ENCODE results near the gene GPSM1. TPM values are rescaled to one million over a fixed set of nuclear protein-coding genes. Genes with fewer than 3 reads are reported as not detected.
A peak's percentile ranks its signal among the peaks of the same experiment; 100 is the strongest.

GPSM1 gene
- total and polyA plus RNA-seq, 8 donors, result 3.5 to 17.4 (median 12.1) TPM

GRCh38 chr9:136363106-136363948 lies 36.0 kb downstream of the GPSM1 start, which contains the start of gene DNLZ:
Gene DNLZ (minus strand): TSS chr9:136363744. CDS start chr9:136363714, 30 bp downstream.
- intact Hi-C loops (cut with DNase I; ENCODE audit: low total_unique reads), result no loop called here
- WGBS, 5 donors, result 1 to 5% (median 1%) methylated on average over 14 to 96 of the region's 97 CpGs
- H3K36me3 ChIP-seq, result peaks cover 2 to 17% (median 15%) of the 10 kb centered on the region in 4 donors

GRCh38 chr9:136363949-136364748 lies 36.8 kb downstream of the GPSM1 start:
- H3K27ac ChIP-seq, result no peak overlapping the region
- DNase-seq, result no peak
- H3K4me3 ChIP-seq, result peak overlapping the region; percentile 71 to 97 (median 94)
- intact Hi-C loops (cut with DNase I; ENCODE audit: low total_unique reads), result no loop called here
- peaks cover 21 to 43% (median 32%) of the 10 kb centered on the region in 4 donors for H3K4me1 ChIP-seq
- peaks cover 0 to 8% (median 0%) of the 10 kb centered on the region in 3 donors for H3K27me3 ChIP-seq
- H3K36me3 ChIP-seq, result peaks cover 0 to 10% (median 8%) of the 10 kb centered on the region in 4 donors
- 23 to 39% (median 27%) methylated on average over 39 to 54 of the region's 54 CpGs for WGBS, 5 donors
- no peaks in the 10 kb centered on the region for H3K9me3 ChIP-seq
- TF ChIP-seq EP300 (IDR thresholded peaks at IDR 0.05) (no peak), POLR2AphosphoS5 (IDR thresholded peaks at IDR 0.05) (no peak), POLR2A (IDR thresholded peaks at IDR 0.05) (no peak)
- TF ChIP-seq, protein P1, sequence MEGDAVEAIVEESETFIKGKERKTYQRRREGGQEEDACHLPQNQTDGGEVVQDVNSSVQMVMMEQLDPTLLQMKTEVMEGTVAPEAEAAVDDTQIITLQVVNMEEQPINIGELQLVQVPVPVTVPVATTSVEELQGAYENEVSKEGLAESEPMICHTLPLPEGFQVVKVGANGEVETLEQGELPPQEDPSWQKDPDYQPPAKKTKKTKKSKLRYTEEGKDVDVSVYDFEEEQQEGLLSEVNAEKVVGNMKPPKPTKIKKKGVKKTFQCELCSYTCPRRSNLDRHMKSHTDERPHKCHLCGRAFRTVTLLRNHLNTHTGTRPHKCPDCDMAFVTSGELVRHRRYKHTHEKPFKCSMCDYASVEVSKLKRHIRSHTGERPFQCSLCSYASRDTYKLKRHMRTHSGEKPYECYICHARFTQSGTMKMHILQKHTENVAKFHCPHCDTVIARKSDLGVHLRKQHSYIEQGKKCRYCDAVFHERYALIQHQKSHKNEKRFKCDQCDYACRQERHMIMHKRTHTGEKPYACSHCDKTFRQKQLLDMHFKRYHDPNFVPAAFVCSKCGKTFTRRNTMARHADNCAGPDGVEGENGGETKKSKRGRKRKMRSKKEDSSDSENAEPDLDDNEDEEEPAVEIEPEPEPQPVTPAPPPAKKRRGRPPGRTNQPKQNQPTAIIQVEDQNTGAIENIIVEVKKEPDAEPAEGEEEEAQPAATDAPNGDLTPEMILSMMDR (IDR thresholded peaks at IDR 0.05), result peak in 2 of 7 experiments; percentile 5 to 56

More at GRCh38 chr9:136363106-136363948, 36.0 kb downstream of the GPSM1 start, which contains the start of gene DNLZ:
- Histone ChIP-seq H3K4me1 (peaks cover 21 to 43% (median 32%) of the 10 kb centered on the region in 4 donors), H3K9me3 (no peaks in the 10 kb centered on the region), H3K27me3 (peaks cover 0 to 8% (median 0%) of the 10 kb centered on the region in 3 donors), H3K27ac (peak within 1 kb of the TSS; percentile 86 to 99 (median 94)), H3K4me3 (peak within 1 kb of the TSS; percentile 71 to 97 (median 94))
- TF ChIP-seq, protein P1 (IDR thresholded peaks at IDR 0.05), result peak in 6 of 7 experiments; percentile 69 to 100 (median 96)
- TF ChIP-seq POLR2AphosphoS5 (IDR thresholded peaks at IDR 0.05) (peak; percentile 76 to 87 (median 80)), EP300 (IDR thresholded peaks at IDR 0.05) (no peak), POLR2A (IDR thresholded peaks at IDR 0.05) (peak in 1 of 4 donors; percentile 38)
- peak; percentile 98 for DNase-seq

- no peak for DNase-seq
- H3K27ac ChIP-seq, result no peak overlapping the region
Measured at GRCh38 chr9:136364942-136365774, 37.8 kb downstream of the GPSM1 start.

More at GRCh38 chr9:136364942-136365774, 37.8 kb downstream of the GPSM1 start:
- Histone ChIP-seq H3K36me3 (peaks cover 0 to 10% (median 6%) of the 10 kb centered on the region in 4 donors), H3K9me3 (no peaks in the 10 kb centered on the region), H3K27me3 (peaks cover 0 to 8% (median 0%) of the 10 kb centered on the region in 3 donors), H3K4me1 (peaks cover 21 to 43% (median 32%) of the 10 kb centered on the region in 4 donors), H3K4me3 (no peak overlapping the region)
- intact Hi-C loops (cut with DNase I; ENCODE audit: low total_unique reads), result no loop called here
- no peak for TF ChIP-seq EP300 (IDR thresholded peaks at IDR 0.05)
- no peak for TF ChIP-seq POLR2AphosphoS5 (IDR thresholded peaks at IDR 0.05)
- no peak for TF ChIP-seq POLR2A (IDR thresholded peaks at IDR 0.05)
- TF ChIP-seq, protein P1 (IDR thresholded peaks at IDR 0.05), result no peak
- 79 to 80% (median 79%) methylated on average over 8 to 31 of the region's 31 CpGs for WGBS, 5 donors
